CD4-positive, alpha-beta T cell treated with Interleukin-4 for 4 hours (primary cell): ENCODE results near the gene ZNRF3.

Source experiments
- DNase-seq: peaks from one replicate; pipeline ENCODE4 v3.0.0-alpha.2; 2020

The ZNRF3 gene

GRCh38 chr22:29098296-29098695, 214.9 kb downstream of the ZNRF3 start:
- DNase-seq = no peak

GRCh38 chr22:29102300-29102699, 218.9 kb downstream of the ZNRF3 start:
- DNase-seq = no peak

- no peak for DNase-seq
Observed at GRCh38 chr22:29103121-29103520, 219.7 kb downstream of the ZNRF3 start.

GRCh38 chr22:29105468-29105867, 222.1 kb downstream of the ZNRF3 start:
- DNase-seq = no peak

- DNase-seq = no peak
Observed at GRCh38 chr22:29106839-29107238, 223.5 kb downstream of the ZNRF3 start.
